ENCODE data around the gene SURF2.
"Not testable (repeated sequence)": the region's sequence is repeated elsewhere in the genome, so short reads cannot be mapped to it uniquely, and the experiment has no call there.

Gene SURF2

DNA sequence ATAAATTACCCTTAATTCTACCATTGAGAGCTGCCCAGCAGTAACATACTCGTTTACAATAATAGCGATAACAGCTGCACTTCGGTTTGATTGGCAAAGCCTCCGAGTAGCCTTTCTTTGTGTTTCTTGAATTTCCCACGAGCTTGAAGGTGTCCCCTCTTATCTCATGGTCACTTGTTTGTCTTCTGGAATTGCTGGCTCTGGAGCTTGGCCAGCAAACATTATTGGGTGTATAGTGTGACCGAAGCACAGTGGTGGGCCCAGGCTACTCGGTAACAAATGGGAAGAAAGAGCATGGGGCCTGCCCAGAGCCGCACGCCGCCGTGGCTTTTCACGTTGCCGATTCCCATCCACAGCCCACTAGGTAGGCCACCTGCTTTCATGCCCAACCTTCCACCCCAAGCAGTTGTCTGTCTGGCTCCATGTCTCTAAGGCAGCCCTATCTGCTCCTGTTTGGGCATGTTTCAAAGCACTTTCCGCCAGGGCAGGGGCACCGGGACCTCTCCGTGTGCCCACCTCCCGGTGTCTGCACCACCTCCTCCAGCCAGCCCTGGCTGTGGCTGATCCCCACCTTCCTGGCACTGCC lies 28.5 kb downstream of the SURF2 start:
- no peak overlapping the region for H3K4me3 ChIP-seq (ENCODE audit: low read length)
- no peak for TF ChIP-seq ZNF274 (IDR thresholded peaks at IDR 0.05; ENCODE audit: low read depth, low read length)

DNA sequence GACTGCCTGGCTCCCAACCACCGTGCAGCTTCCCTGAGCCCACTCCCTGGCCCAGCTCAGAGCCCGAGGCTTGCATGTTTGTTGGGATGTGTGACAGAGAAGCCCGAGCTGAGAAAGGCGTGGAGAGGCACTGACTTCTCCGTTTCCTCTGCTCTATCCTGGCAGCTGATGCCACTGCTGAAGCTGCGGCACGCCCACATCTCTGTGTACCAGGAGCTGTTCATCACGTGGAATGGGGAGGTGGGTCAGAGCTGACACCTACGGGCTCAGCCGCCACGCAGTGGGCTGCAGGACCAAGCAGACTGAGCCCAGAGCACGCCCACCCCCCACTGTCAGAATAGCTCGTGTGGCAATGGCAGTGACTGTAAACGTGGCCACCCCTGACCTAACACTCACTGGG lies 29.1 kb downstream of the SURF2 start:
- TF ChIP-seq ZNF274 (IDR thresholded peaks at IDR 0.05; ENCODE audit: low read depth, low read length): no peak

GRCh38 chr9:133386338-133386737 lies 30.0 kb downstream of the SURF2 start:
- no peak overlapping the region for H3K4me3 ChIP-seq (ENCODE audit: low read length)
- no peak for TF ChIP-seq ZNF274 (IDR thresholded peaks at IDR 0.05; ENCODE audit: low read depth, low read length)

More for the DNA sequence above, 29.1 kb downstream of the SURF2 start:
- no peak overlapping the region for H3K4me3 ChIP-seq (ENCODE audit: low read length)

- no peak overlapping the region for H3K4me3 ChIP-seq (ENCODE audit: low read length)
- no peak for TF ChIP-seq ZNF274 (IDR thresholded peaks at IDR 0.05; ENCODE audit: low read depth, low read length)
Measured at GRCh38 chr9:133387680-133388079, 31.3 kb downstream of the SURF2 start.

- no peak overlapping the region for H3K4me3 ChIP-seq (ENCODE audit: low read length)
Measured at GRCh38 chr9:133389025-133389557, 32.7 kb downstream of the SURF2 start.

DNA sequence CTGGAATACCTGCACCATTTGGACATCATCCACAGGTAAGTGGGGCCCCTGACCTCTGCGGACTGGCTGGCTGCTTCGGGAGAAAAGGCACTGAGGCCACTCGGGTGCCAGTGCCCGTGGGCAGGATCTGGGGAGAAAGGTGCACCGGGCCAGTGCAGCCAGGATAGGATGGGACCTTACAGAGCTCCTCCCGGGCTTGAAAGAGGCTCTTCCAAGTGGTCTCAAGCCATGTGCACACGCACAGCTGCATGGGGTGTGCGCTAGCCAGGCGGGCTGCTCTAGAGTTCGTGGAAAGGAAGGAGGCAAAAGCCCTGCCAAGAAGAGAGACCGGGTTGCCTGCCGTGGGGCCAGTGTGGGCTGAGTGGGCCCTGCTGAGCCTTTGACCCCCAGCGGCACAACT lies 33.2 kb downstream of the SURF2 start:
- no peak overlapping the region for H3K4me3 ChIP-seq (ENCODE audit: low read length)
- TF ChIP-seq ZNF274 (IDR thresholded peaks at IDR 0.05; ENCODE audit: low read depth, low read length): no peak

More at GRCh38 chr9:133389025-133389557, 32.7 kb downstream of the SURF2 start:
- no peak for TF ChIP-seq ZNF274 (IDR thresholded peaks at IDR 0.05; ENCODE audit: low read depth, low read length)

- no peak for TF ChIP-seq ZNF274 (IDR thresholded peaks at IDR 0.05; ENCODE audit: low read depth, low read length)
- no peak overlapping the region for H3K4me3 ChIP-seq (ENCODE audit: low read length)
Measured at GRCh38 chr9:133390713-133391112, 34.4 kb downstream of the SURF2 start.

DNA sequence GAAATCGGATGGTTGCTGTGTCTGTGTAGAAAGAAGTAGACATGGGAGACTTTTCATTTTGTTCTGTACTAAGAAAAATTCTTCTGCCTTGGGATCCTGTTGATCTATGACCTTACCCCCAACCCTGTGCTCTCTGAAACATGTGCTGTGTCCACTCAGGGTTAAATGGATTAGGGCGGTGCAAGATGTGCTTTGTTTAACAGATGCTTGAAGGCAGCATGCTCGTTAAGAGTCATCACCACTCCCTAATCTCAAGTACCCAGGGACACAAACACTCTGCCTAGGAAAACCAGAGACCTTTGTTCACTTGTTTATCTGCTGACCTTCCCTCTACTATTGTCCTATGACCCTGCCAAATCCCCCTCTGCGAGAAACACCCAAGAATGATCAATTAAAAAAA lies 35.1 kb downstream of the SURF2 start:
- H3K4me3 ChIP-seq (ENCODE audit: low read length): not testable (repeated sequence)

GRCh38 chr9:133392308-133392707 lies 36.0 kb downstream of the SURF2 start:
- H3K4me3 ChIP-seq (ENCODE audit: low read length): not testable (repeated sequence)

DNA sequence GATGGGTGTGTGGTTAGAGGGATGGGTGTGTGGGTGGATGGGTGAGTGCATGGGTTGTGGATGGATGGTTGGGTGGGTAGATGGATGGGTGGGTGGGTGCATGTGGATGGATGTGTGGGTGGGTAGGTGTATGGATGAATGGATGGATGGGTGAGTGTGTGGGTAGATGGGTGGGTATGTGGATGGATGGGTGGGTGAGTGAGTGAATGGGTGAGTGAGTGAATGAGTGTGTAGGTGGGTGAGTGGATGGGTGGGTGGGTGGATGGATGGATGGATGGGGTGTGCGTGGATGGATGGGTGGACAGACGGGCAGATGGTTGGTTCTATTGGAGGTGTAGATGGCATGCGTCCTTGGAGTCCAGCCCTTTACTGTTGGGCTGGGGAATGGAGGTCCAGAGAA lies 37.0 kb downstream of the SURF2 start:
- no peak for TF ChIP-seq ZNF274 (IDR thresholded peaks at IDR 0.05; ENCODE audit: low read depth, low read length)
- H3K4me3 ChIP-seq (ENCODE audit: low read length): no peak overlapping the region

- no peak for TF ChIP-seq ZNF274 (IDR thresholded peaks at IDR 0.05; ENCODE audit: low read depth, low read length)
- H3K4me3 ChIP-seq (ENCODE audit: low read length): no peak overlapping the region
Measured at GRCh38 chr9:133394687-133395271, 38.4 kb downstream of the SURF2 start.

- no peak for TF ChIP-seq ZNF274 (IDR thresholded peaks at IDR 0.05; ENCODE audit: low read depth, low read length)
- no peak overlapping the region for H3K4me3 ChIP-seq (ENCODE audit: low read length)
Measured at GRCh38 chr9:133396952-133397351, 40.6 kb downstream of the SURF2 start.

- H3K4me3 ChIP-seq (ENCODE audit: low read length): no peak overlapping the region
- TF ChIP-seq ZNF274 (IDR thresholded peaks at IDR 0.05; ENCODE audit: low read depth, low read length): no peak
Measured at GRCh38 chr9:133397370-133397769, 41.0 kb downstream of the SURF2 start.

DNA sequence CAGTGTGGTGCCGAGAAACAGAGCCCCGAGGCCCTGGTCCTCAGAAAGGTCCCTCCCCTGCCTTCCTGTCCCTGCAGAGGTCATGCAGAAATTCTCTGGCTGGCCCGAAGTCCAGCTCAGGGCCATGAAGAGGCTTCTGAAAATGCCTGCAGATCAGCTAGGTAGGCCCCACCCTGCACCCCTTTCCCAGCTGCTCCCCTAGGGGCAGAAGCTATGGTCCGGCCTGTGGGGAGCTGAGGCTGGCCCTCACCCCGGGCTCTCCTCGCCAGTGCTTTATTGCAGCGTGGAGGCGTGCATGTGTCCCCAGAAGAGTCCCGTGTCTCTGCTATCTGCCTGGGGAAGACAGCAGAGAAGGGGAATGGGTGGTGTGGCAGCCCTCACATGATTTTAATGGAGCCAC lies 41.5 kb downstream of the SURF2 start:
- no peak overlapping the region for H3K4me3 ChIP-seq (ENCODE audit: low read length)
- no peak for TF ChIP-seq ZNF274 (IDR thresholded peaks at IDR 0.05; ENCODE audit: low read depth, low read length)

GRCh38 chr9:133400292-133400691 lies 43.9 kb downstream of the SURF2 start:
- no peak for TF ChIP-seq ZNF274 (IDR thresholded peaks at IDR 0.05; ENCODE audit: low read depth, low read length)
- no peak overlapping the region for H3K4me3 ChIP-seq (ENCODE audit: low read length)

- H3K4me3 ChIP-seq (ENCODE audit: low read length): no peak overlapping the region
- no peak for TF ChIP-seq ZNF274 (IDR thresholded peaks at IDR 0.05; ENCODE audit: low read depth, low read length)
Measured at GRCh38 chr9:133401588-133401987, 45.2 kb downstream of the SURF2 start.
